Stimulated activated naive CD8-positive, alpha-beta T cell treated with anti-CD3 and anti-CD28 coated beads, Interleukin-15, amount 100 ng/mL, for 72 hours (primary cell): ENCODE results near the gene MSL3B.
"Not testable (repeated sequence)": the region's sequence is repeated elsewhere in the genome, so short reads cannot be mapped to it uniquely, and the experiment has no call there.

Experiments used
- ATAC-seq: fragments of 150-1000 bp; cut with Tn5 transposase; 2 replicates; pipeline ENCODE4 v1.10.0; 2021; ENCODE audit warnings: mild to moderate bottlenecking, moderate library complexity
- DNase-seq, 2 donors: peaks; one replicate each; pipeline ENCODE4 v3.0.0; 2021 to 2022
- H3K27ac Mint-ChIP-seq, 2 donors: one replicate each; pipeline ENCODE4 v1.8.0; 2022; ENCODE audit warnings: mild to moderate bottlenecking in 2 of 2, mixed read lengths in 2 of 2, moderate library complexity in 2 of 2
- H3K27me3 Mint-ChIP-seq: one replicate; pipeline ENCODE4 v1.8.0; 2022; ENCODE audit warnings: mixed read lengths
- H3K4me1 Mint-ChIP-seq: one replicate; pipeline ENCODE4 v1.8.0; 2022; ENCODE audit warnings: mild to moderate bottlenecking, mixed read lengths
- H3K4me3 Mint-ChIP-seq, 2 donors: one replicate each; pipeline ENCODE4 v1.8.0; 2022; ENCODE audit warnings: mild to moderate bottlenecking in 2 of 2, mixed read lengths in 2 of 2, moderate library complexity in 1 of 2
- H3K9me3 Mint-ChIP-seq, 2 donors: one replicate each; pipeline ENCODE4 v1.8.0; 2022; ENCODE audit warnings: mixed read lengths in 2 of 2

The MSL3B gene

GRCh38 chr2:233867993-233868532, at the start of gene MSL3B:
Gene MSL3B (minus strand): TSS chr2:233868386.
- Mint-ChIP-seq H3K9me3 (peaks cover 8 to 26% of the 10 kb centered on the region in 2 donors), H3K27ac (peak within 1 kb of the TSS; percentile 77 to 82)

GRCh38 chr2:233917116-233917515, 48.9 kb upstream of the MSL3B start, which contains the start of gene TRPM8:
Gene TRPM8 (plus strand): TSS chr2:233917373. CDS start chr2:233926538, 9,165 bp downstream.
- H3K9me3 Mint-ChIP-seq, result peaks cover 0 to 7% of the 10 kb centered on the region in 2 donors
- no peak within 1 kb of the TSS for H3K27ac Mint-ChIP-seq

More at GRCh38 chr2:233867993-233868532, at the start of gene MSL3B:
- Mint-ChIP-seq H3K4me1 (peaks cover 9% of the 10 kb centered on the region), H3K4me3 (peak within 1 kb of the TSS; percentile 92 to 93), H3K27me3 (peaks cover 16% of the 10 kb centered on the region)
- ATAC-seq (peak; percentile 90), DNase-seq (peak; percentile 53 to 57)

GRCh38 chr2:233915128-233915527, 46.9 kb upstream of the MSL3B start:
- no peak for DNase-seq
- ATAC-seq, result no peak
- Mint-ChIP-seq H3K4me1 (peaks cover 6% of the 10 kb centered on the region), H3K27me3 (peaks cover 53% of the 10 kb centered on the region), H3K27ac (no peak overlapping the region), H3K9me3 (peaks cover 0 to 7% of the 10 kb centered on the region in 2 donors), H3K4me3 (no peak overlapping the region)

More at GRCh38 chr2:233917116-233917515, 48.9 kb upstream of the MSL3B start, which contains the start of gene TRPM8:
- no peak within 1 kb of the TSS for H3K4me3 Mint-ChIP-seq
- DNase-seq (no peak), ATAC-seq (no peak)
- H3K27me3 Mint-ChIP-seq, result peaks cover 46% of the 10 kb centered on the region
- H3K4me1 Mint-ChIP-seq, result peaks cover 7% of the 10 kb centered on the region

- no peak for DNase-seq
- peaks cover 0 to 7% of the 10 kb centered on the region in 2 donors for H3K9me3 Mint-ChIP-seq
Observed at GRCh38 chr2:233912691-233913423, 44.7 kb upstream of the MSL3B start.

GRCh38 chr2:233907627-233908026, 39.4 kb upstream of the MSL3B start:
- DNase-seq (no peak), ATAC-seq (no peak)
- no peak overlapping the region for H3K27ac Mint-ChIP-seq
- no peaks in the 10 kb centered on the region for H3K4me1 Mint-ChIP-seq
- no peak overlapping the region for H3K4me3 Mint-ChIP-seq
- peaks cover 5 to 7% of the 10 kb centered on the region in 2 donors for H3K9me3 Mint-ChIP-seq
- H3K27me3 Mint-ChIP-seq, result peaks cover 12% of the 10 kb centered on the region

More at GRCh38 chr2:233912691-233913423, 44.7 kb upstream of the MSL3B start:
- Mint-ChIP-seq H3K27me3 (peaks cover 43% of the 10 kb centered on the region), H3K4me3 (no peak overlapping the region), H3K27ac (no peak overlapping the region), H3K4me1 (no peaks in the 10 kb centered on the region)
- no peak for ATAC-seq

- ATAC-seq, result no peak
- peaks cover 5 to 7% of the 10 kb centered on the region in 2 donors for H3K9me3 Mint-ChIP-seq
- no peak overlapping the region for H3K4me3 Mint-ChIP-seq
Observed at GRCh38 chr2:233905945-233906344, 37.8 kb upstream of the MSL3B start.

GRCh38 chr2:233901884-233902283, 33.7 kb upstream of the MSL3B start:
- no peak overlapping the region for H3K4me3 Mint-ChIP-seq
- H3K4me1 Mint-ChIP-seq, result peaks cover 11% of the 10 kb centered on the region
- H3K27ac Mint-ChIP-seq, result no peak overlapping the region
- H3K9me3 Mint-ChIP-seq, result no peaks in the 10 kb centered on the region
- no peaks in the 10 kb centered on the region for H3K27me3 Mint-ChIP-seq
- no peak for ATAC-seq
- DNase-seq, result no peak

More at GRCh38 chr2:233905945-233906344, 37.8 kb upstream of the MSL3B start:
- Mint-ChIP-seq H3K4me1 (no peaks in the 10 kb centered on the region), H3K27ac (no peak overlapping the region), H3K27me3 (no peaks in the 10 kb centered on the region)
- no peak for DNase-seq

GRCh38 chr2:233901367-233901766, 33.2 kb upstream of the MSL3B start:
- H3K4me3 Mint-ChIP-seq, result no peak overlapping the region
- no peak overlapping the region for H3K27ac Mint-ChIP-seq
- DNase-seq (no peak), ATAC-seq (no peak)
- no peaks in the 10 kb centered on the region for H3K27me3 Mint-ChIP-seq
- H3K4me1 Mint-ChIP-seq, result peaks cover 11% of the 10 kb centered on the region
- H3K9me3 Mint-ChIP-seq, result no peaks in the 10 kb centered on the region

- ATAC-seq, H3K27me3 Mint-ChIP-seq, H3K27ac Mint-ChIP-seq, DNase-seq, H3K4me3 Mint-ChIP-seq, H3K9me3 Mint-ChIP-seq: not testable (repeated sequence)
- peaks cover 11% of the 10 kb centered on the region for H3K4me1 Mint-ChIP-seq
Observed at GRCh38 chr2:233896253-233896652, 28.1 kb upstream of the MSL3B start.

GRCh38 chr2:233892793-233893192, 24.6 kb upstream of the MSL3B start:
- ATAC-seq, result no peak
- peaks cover 19% of the 10 kb centered on the region for H3K27me3 Mint-ChIP-seq

GRCh38 chr2:233882353-233882752, 14.2 kb upstream of the MSL3B start:
- Mint-ChIP-seq H3K4me3 (no peak overlapping the region), H3K27ac (no peak overlapping the region), H3K27me3 (peaks cover 36% of the 10 kb centered on the region), H3K9me3 (peaks cover 36 to 44% of the 10 kb centered on the region in 2 donors), H3K4me1 (no peaks in the 10 kb centered on the region)
- ATAC-seq (no peak), DNase-seq (no peak)

More at GRCh38 chr2:233892793-233893192, 24.6 kb upstream of the MSL3B start:
- no peaks in the 10 kb centered on the region for H3K9me3 Mint-ChIP-seq
- no peak for DNase-seq
- no peak overlapping the region for H3K27ac Mint-ChIP-seq
- no peaks in the 10 kb centered on the region for H3K4me1 Mint-ChIP-seq
- no peak overlapping the region for H3K4me3 Mint-ChIP-seq

GRCh38 chr2:233872125-233872524, 3.9 kb upstream of the MSL3B start:
- H3K27ac Mint-ChIP-seq, ATAC-seq, H3K4me1 Mint-ChIP-seq, DNase-seq, H3K4me3 Mint-ChIP-seq: not testable (repeated sequence)
- Mint-ChIP-seq H3K27me3 (peaks cover 36% of the 10 kb centered on the region), H3K9me3 (peaks cover 14 to 21% of the 10 kb centered on the region in 2 donors)

- DNase-seq, result no peak
- ATAC-seq, result no peak
- H3K4me1 Mint-ChIP-seq, result peaks cover 9% of the 10 kb centered on the region
- peaks cover 16 to 18% of the 10 kb centered on the region in 2 donors for H3K9me3 Mint-ChIP-seq
- H3K4me3 Mint-ChIP-seq, result no peak overlapping the region
- no peak overlapping the region for H3K27ac Mint-ChIP-seq
- peaks cover 34% of the 10 kb centered on the region for H3K27me3 Mint-ChIP-seq
Observed at GRCh38 chr2:233871432-233871831, 3.2 kb upstream of the MSL3B start.

- DNase-seq (no peak), ATAC-seq (no peak)
- H3K27me3 Mint-ChIP-seq, result peaks cover 3% of the 10 kb centered on the region
- H3K4me3 Mint-ChIP-seq, result no peak overlapping the region
- no peak overlapping the region for H3K27ac Mint-ChIP-seq
- peaks cover 8 to 26% of the 10 kb centered on the region in 2 donors for H3K9me3 Mint-ChIP-seq
- peaks cover 9% of the 10 kb centered on the region for H3K4me1 Mint-ChIP-seq
Observed at GRCh38 chr2:233866479-233866878, 1.7 kb downstream of the MSL3B start.

GRCh38 chr2:233865838-233866237, 2.3 kb downstream of the MSL3B start:
- no peak overlapping the region for H3K4me3 Mint-ChIP-seq

GRCh38 chr2:233862261-233862768, 5.9 kb downstream of the MSL3B start:
- Mint-ChIP-seq H3K27me3 (no peaks in the 10 kb centered on the region), H3K4me1 (peaks cover 6% of the 10 kb centered on the region), H3K9me3 (peaks cover 0 to 14% of the 10 kb centered on the region in 2 donors), H3K4me3 (no peak overlapping the region), H3K27ac (no peak overlapping the region)
- ATAC-seq, result no peak
- DNase-seq, result no peak

More at GRCh38 chr2:233865838-233866237, 2.3 kb downstream of the MSL3B start:
- Mint-ChIP-seq H3K4me1 (peaks cover 9% of the 10 kb centered on the region), H3K9me3 (peaks cover 8 to 26% of the 10 kb centered on the region in 2 donors), H3K27me3 (no peaks in the 10 kb centered on the region), H3K27ac (no peak overlapping the region)
- DNase-seq (no peak), ATAC-seq (no peak)
